Erythroblast (primary cell): Measurements from ENCODE around the gene LSAMP.
"Not testable (repeated sequence)": the region's sequence is repeated elsewhere in the genome, so short reads cannot be mapped to it uniquely, and the experiment has no call there.

Source experiments
- DNase-seq, 2 experiments: peaks; one replicate each; lab custom pipeline; 2025; lab: John Stamatoyannopoulos, UW
- GATA1 ChIP-seq: IDR thresholded peaks from 2 replicates; pipeline ENCODE4 v1.6.1; 2011; ENCODE audit warnings: low read depth, mild to moderate bottlenecking, control low read depth, low read length, moderate library complexity
- POLR2A ChIP-seq: IDR thresholded peaks from 2 replicates; pipeline ENCODE4 v1.6.1; 2011; ENCODE audit warnings: mild to moderate bottlenecking, low read length

The LSAMP gene

GRCh38 chr3:115860766-115861165 lies 584.5 kb downstream of the LSAMP start:
- TF ChIP-seq POLR2A (no peak), GATA1 (no peak)
- DNase-seq, result no peak

- DNase-seq, result no peak
- TF ChIP-seq GATA1 (no peak), POLR2A (no peak)
Observed at GRCh38 chr3:115859002-115859807, 586.1 kb downstream of the LSAMP start.

DNA sequence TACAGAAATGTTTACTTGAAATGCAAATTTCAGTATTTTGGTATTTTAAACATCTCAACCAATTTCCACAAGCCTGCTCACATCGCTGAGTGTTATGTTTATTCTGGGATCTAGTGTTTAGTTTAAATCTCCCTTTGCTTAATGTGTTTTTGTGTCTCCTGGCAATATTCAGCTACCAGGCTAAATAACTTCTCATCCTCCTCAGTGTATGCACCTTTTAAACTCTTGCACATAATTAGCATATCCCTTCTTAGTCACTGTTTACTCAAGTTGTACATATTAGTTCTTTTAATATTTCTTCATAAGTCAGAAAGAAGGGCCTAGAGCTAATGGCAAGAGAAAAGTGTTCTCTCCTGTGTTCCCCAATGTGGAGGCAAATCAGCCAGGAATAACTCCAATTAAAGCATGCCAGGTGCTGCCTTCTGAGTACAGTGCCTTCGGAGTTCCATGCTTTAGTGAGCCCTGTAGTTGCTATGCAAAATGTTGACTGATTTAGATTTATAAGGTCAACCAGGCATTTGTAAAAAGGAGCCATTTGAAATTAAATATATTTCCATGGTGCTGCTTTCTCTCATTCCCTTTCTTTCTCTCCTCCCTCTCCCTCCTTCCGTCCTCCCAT lies 587.7 kb downstream of the LSAMP start:
- TF ChIP-seq GATA1 (no peak), POLR2A (no peak)

DNA sequence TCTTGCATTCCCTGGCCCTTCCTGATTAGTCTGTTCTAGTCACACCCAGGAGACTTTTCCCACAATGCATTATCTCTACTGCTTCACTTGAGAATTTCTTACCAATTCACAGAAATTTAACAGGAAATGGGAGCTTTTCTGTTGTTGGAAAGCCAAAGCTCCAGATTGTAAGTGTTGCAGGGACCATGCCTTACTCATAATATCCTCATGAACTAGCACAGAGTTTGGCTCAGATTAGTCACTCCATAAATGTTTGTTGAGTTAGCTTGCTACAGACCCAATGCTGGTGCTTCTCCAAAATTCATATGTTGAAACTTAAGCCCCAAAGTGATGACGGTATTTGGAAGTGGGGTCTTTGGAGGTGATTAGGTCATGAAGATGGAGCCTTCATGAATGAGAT lies 589.4 kb downstream of the LSAMP start:
- TF ChIP-seq POLR2A (no peak), GATA1 (no peak)
- no peak for DNase-seq

More for the DNA sequence above, 587.7 kb downstream of the LSAMP start:
- no peak for DNase-seq

- no peak for DNase-seq
- TF ChIP-seq GATA1 (no peak), POLR2A (no peak)
Observed at GRCh38 chr3:115853104-115853503, 592.2 kb downstream of the LSAMP start.

- no peak for DNase-seq
- TF ChIP-seq GATA1 (no peak), POLR2A (no peak)
Observed at GRCh38 chr3:115852278-115852677, 593.0 kb downstream of the LSAMP start.

- TF ChIP-seq POLR2A, result no peak
- no peak for TF ChIP-seq GATA1
- DNase-seq, result no peak
Observed at GRCh38 chr3:115851571-115851970, 593.7 kb downstream of the LSAMP start.

DNA sequence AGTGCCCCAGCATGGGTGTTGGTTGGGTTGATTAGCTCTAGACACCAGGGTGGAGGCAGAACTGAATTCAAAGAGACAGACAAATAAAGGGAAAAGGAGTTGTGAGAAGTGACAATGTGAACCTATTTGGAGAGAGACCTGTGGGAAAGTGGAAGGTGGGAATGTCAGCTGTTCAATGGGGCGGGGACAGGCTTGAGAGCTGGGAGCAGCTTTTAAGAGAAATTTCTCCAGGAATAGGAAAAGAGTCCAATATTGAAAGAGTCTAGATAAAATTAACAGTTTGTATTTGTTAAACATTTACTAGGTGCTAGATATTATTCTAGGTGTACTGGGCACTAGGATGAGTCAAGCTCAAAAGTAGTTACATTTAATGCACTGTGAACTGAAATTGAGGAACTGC lies 596.6 kb downstream of the LSAMP start:
- TF ChIP-seq GATA1, result no peak
- no peak for TF ChIP-seq POLR2A
- no peak for DNase-seq

GRCh38 chr3:115845986-115846385 lies 599.3 kb downstream of the LSAMP start:
- no peak for DNase-seq
- no peak for TF ChIP-seq GATA1
- TF ChIP-seq POLR2A, result no peak

GRCh38 chr3:115844729-115845128 lies 600.6 kb downstream of the LSAMP start:
- DNase-seq, result not testable (repeated sequence)

DNA sequence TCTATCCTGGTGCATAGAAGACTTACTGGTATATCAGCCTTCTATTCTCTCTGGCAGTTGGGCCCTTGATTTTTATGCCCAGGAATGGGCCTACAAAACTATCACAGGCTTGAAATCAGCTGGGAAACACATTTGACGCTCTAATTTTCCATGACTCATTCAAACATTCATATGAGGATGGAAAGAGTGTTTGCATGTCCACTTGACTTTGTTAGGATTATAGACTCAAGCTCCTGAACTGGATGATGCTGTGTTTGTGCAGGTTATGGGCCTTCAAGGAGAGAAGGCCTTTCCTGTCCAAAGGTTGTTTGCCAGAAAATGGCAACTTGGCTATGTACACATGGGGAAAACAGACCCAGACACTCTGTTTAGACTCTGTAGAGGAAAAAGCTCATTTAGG lies 602.1 kb downstream of the LSAMP start:
- no peak for DNase-seq
- TF ChIP-seq GATA1, result no peak
- no peak for TF ChIP-seq POLR2A

GRCh38 chr3:115839246-115839645 lies 606.0 kb downstream of the LSAMP start:
- DNase-seq, result no peak
- no peak for TF ChIP-seq GATA1

DNA sequence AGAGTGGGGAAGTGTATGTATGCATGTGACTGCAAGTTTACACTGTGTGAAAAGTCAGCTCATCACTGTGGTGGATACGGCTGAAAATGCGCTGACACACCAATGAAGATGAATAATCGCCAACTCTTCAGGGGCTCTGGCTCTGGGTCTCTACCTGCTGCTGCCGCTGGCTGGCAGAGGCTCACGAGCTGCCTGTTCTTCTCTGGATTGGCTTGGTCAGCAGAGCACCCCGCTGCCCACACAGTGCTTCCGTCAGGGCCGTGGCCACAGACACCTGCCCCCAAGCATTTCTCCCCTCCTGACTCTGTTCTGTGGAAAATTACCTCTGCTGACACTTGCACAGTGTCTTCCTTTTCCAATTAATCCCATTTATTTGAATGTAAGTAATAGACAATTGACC lies 606.5 kb downstream of the LSAMP start:
- DNase-seq, result no peak
- TF ChIP-seq POLR2A (no peak), GATA1 (no peak)

DNA sequence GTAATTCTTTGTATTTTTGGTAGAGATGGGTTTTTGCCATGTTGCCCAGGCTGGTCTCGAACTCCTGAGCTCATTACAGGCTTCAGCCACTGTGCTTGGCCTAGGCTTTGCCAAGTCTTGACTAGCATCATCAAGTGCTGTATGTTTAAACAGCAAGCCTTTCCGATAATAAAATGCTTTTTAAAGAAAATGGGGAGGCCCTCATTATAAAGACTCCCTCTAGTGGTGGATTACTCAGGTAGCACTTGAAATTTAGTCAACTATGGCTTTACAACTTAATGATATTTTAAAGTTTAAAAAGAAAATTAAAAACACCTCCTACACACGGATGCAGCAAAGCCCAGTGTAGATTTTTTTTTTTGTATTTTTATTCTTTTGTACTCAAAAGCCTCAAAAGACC lies 608.3 kb downstream of the LSAMP start:
- TF ChIP-seq POLR2A (no peak), GATA1 (no peak)
- DNase-seq, result peak; percentile 1 to 3

GRCh38 chr3:115835946-115836345 lies 609.3 kb downstream of the LSAMP start:
- no peak for DNase-seq

DNA sequence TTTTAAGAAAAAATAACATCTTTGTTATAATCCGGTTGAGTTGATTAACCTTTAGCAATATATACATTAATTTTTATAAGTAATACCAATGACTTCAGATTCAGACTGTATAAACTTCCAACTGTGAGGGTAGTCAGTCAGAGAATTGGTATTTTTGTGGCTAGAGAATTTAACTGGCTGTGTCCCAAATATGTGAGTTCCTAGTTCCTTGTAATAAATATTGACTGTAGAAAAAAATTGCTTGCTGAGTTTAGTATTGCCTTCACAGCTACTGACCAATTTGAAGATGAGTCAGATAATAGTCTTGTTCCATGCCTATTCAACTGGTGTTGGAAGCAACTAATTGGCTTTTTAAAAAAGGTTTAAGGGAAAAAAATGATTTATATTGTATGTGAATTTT lies 611.2 kb downstream of the LSAMP start:
- TF ChIP-seq GATA1 (no peak), POLR2A (no peak)
- DNase-seq, result no peak

More at GRCh38 chr3:115835946-115836345, 609.3 kb downstream of the LSAMP start:
- TF ChIP-seq POLR2A, result no peak
- no peak for TF ChIP-seq GATA1
